Measurements from ENCODE around the gene ENKD1.

ENKD1 gene

GRCh38 chr16:67662653-67663010 lies 3.9 kb downstream of the ENKD1 start:
- no peak for DNase-seq

GRCh38 chr16:67661886-67662652 lies 4.5 kb downstream of the ENKD1 start:
- DNase-seq, result peak in 2 of 6 experiments; percentile 7 to 35

- peak in 3 of 6 experiments; percentile 46 to 68 (median 47) for DNase-seq
Observed at GRCh38 chr16:67661101-67661761, 5.3 kb downstream of the ENKD1 start.

- peak; percentile 83 to 96 (median 92) for DNase-seq
Observed at GRCh38 chr16:67660564-67661028, 6.0 kb downstream of the ENKD1 start, which contains the start of gene PARD6A. PARD6A (plus strand) TSS chr16:67660960; CDS start chr16:67661039, 79 bp downstream.

GRCh38 chr16:67659675-67660563 lies 6.6 kb downstream of the ENKD1 start, which contains the start of gene ACD:
ACD (minus strand) TSS chr16:67660260; CDS start chr16:67660220, 40 bp downstream.
- peak; percentile 85 to 96 (median 88) for DNase-seq

GRCh38 chr16:67658849-67659674 lies 7.5 kb downstream of the ENKD1 start:
- DNase-seq, result no peak

- DNase-seq, result no peak
Observed at GRCh38 chr16:67657751-67658518, 8.6 kb downstream of the ENKD1 start.

- no peak for DNase-seq
Observed at GRCh38 chr16:67657017-67657608, 9.4 kb downstream of the ENKD1 start.

GRCh38 chr16:67656344-67657016 lies 10.1 kb downstream of the ENKD1 start:
- no peak for DNase-seq

- no peak for DNase-seq
Observed at GRCh38 chr16:67655363-67655762, 11.2 kb downstream of the ENKD1 start.

- DNase-seq, result no peak
Observed at GRCh38 chr16:67654403-67654911, 12.1 kb downstream of the ENKD1 start.

GRCh38 chr16:67653789-67654402 lies 12.7 kb downstream of the ENKD1 start:
- no peak for DNase-seq

GRCh38 chr16:67653128-67653788 lies 13.3 kb downstream of the ENKD1 start:
- no peak for DNase-seq

GRCh38 chr16:67652578-67653127 lies 13.9 kb downstream of the ENKD1 start:
- no peak for DNase-seq

GRCh38 chr16:67651847-67652246 lies 14.7 kb downstream of the ENKD1 start:
- DNase-seq, result no peak

- DNase-seq, result no peak
Observed at GRCh38 chr16:67651039-67651438, 15.5 kb downstream of the ENKD1 start.

- no peak for DNase-seq
Observed at GRCh38 chr16:67650023-67650422, 16.5 kb downstream of the ENKD1 start.

GRCh38 chr16:67649494-67649931 lies 17.0 kb downstream of the ENKD1 start:
- no peak for DNase-seq
